ENCODE measurements around the gene HOXC4.

DNA sequence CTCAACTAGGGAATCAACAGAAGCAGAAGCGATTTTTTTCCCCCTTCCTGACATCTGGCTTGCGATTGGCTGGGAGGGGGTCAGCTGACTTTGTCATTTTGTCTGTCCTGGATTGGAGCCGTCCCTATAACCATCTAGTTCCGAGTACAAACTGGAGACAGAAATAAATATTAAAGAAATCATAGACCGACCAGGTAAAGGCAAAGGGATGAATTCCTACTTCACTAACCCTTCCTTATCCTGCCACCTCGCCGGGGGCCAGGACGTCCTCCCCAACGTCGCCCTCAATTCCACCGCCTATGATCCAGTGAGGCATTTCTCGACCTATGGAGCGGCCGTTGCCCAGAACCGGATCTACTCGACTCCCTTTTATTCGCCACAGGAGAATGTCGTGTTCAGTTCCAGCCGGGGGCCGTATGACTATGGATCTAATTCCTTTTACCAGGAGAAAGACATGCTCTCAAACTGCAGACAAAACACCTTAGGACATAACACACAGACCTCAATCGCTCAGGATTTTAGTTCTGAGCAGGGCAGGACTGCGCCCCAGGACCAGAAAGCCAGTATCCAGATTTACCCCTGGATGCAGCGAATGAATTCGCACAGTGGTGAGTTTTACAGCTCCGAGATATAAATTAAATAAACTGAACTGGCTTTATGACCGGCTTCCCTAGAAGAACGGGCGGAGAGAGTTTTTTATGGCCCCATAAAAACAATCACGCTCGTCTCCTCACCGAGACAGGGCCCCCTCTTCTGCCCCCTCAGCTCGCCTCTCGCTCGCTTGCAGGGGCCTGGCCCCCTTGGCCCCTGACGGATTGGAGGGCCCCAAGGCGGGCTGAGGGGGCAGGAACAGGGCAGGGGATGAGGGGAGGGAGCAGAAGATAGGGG is 25.1 kb upstream of the HOXC4 start, which contains the start of gene HOXC6:
- TF ChIP-seq, protein P1, sequence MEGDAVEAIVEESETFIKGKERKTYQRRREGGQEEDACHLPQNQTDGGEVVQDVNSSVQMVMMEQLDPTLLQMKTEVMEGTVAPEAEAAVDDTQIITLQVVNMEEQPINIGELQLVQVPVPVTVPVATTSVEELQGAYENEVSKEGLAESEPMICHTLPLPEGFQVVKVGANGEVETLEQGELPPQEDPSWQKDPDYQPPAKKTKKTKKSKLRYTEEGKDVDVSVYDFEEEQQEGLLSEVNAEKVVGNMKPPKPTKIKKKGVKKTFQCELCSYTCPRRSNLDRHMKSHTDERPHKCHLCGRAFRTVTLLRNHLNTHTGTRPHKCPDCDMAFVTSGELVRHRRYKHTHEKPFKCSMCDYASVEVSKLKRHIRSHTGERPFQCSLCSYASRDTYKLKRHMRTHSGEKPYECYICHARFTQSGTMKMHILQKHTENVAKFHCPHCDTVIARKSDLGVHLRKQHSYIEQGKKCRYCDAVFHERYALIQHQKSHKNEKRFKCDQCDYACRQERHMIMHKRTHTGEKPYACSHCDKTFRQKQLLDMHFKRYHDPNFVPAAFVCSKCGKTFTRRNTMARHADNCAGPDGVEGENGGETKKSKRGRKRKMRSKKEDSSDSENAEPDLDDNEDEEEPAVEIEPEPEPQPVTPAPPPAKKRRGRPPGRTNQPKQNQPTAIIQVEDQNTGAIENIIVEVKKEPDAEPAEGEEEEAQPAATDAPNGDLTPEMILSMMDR (IDR thresholded peaks at IDR 0.05) = no peak
- TF ChIP-seq POLR2AphosphoS5 (IDR thresholded peaks at IDR 0.05) = peak in 1 of 3 donors; percentile 22
